ENCODE results near the gene TCEAL9. TPM values are rescaled to one million over a fixed set of nuclear protein-coding genes. Genes with fewer than 3 reads are reported as not detected.
"Not testable (repeated sequence)": the region's sequence is repeated elsewhere in the genome, so short reads cannot be mapped to it uniquely, and the experiment has no call there.

TCEAL9 gene
- total RNA-seq, 2 donors from 2014 or later: 43.3 to 56.9 TPM

- H3K27ac ChIP-seq: peak within 1 kb of the TSS; percentile 79 to 89
- H3K27me3 ChIP-seq: no peaks in the 10 kb centered on the region
- no peaks in the 10 kb centered on the region for H3K36me3 ChIP-seq
- TF ChIP-seq CTCF (IDR thresholded peaks at IDR 0.05): no peak
- H3K9me3 ChIP-seq: no peaks in the 10 kb centered on the region
- H3K4me1 ChIP-seq: no peaks in the 10 kb centered on the region
- DNase-seq (ENCODE audit: low spot score): no peak
- H3K4me3 ChIP-seq: peak within 1 kb of the TSS; percentile 72
Measured at GRCh38 chrX:103376118-103376978, 20.0 kb downstream of the TCEAL9 start, which contains the start of gene BEX3. Gene BEX3 (plus strand): TSS chrX:103376538. CDS start chrX:103377522, 984 bp downstream.

- Histone ChIP-seq H3K36me3 (no peaks in the 10 kb centered on the region), H3K27ac (peak overlapping the region; percentile 79 to 89), H3K27me3 (no peaks in the 10 kb centered on the region), H3K9me3 (no peaks in the 10 kb centered on the region), H3K4me3 (peak overlapping the region; percentile 72), H3K4me1 (no peaks in the 10 kb centered on the region)
- TF ChIP-seq CTCF (IDR thresholded peaks at IDR 0.05): no peak
- no peak for DNase-seq (ENCODE audit: low spot score)
Measured at GRCh38 chrX:103376979-103377324, 20.6 kb downstream of the TCEAL9 start.

GRCh38 chrX:103378990-103379389 is 22.7 kb downstream of the TCEAL9 start:
- Histone ChIP-seq H3K27ac (no peak overlapping the region), H3K27me3 (no peaks in the 10 kb centered on the region), H3K4me1 (no peaks in the 10 kb centered on the region), H3K36me3 (no peaks in the 10 kb centered on the region), H3K9me3 (no peaks in the 10 kb centered on the region), H3K4me3 (no peak overlapping the region)
- no peak for TF ChIP-seq CTCF (IDR thresholded peaks at IDR 0.05)
- DNase-seq (ENCODE audit: low spot score): no peak

GRCh38 chrX:103382877-103383276 is 26.6 kb downstream of the TCEAL9 start:
- Histone ChIP-seq H3K9me3 (no peaks in the 10 kb centered on the region), H3K27me3 (no peaks in the 10 kb centered on the region), H3K4me3 (no peak overlapping the region), H3K36me3 (no peaks in the 10 kb centered on the region), H3K27ac (no peak overlapping the region), H3K4me1 (no peaks in the 10 kb centered on the region)
- no peak for TF ChIP-seq CTCF (IDR thresholded peaks at IDR 0.05)
- no peak for DNase-seq (ENCODE audit: low spot score)

- Histone ChIP-seq H3K4me3 (no peak overlapping the region), H3K27ac (no peak overlapping the region), H3K36me3 (no peaks in the 10 kb centered on the region), H3K9me3 (no peaks in the 10 kb centered on the region), H3K4me1 (no peaks in the 10 kb centered on the region), H3K27me3 (no peaks in the 10 kb centered on the region)
- no peak for DNase-seq (ENCODE audit: low spot score)
- TF ChIP-seq CTCF (IDR thresholded peaks at IDR 0.05): no peak
Measured at GRCh38 chrX:103384672-103385071, 28.4 kb downstream of the TCEAL9 start.

- not testable (repeated sequence) for H3K9me3 ChIP-seq; H3K27me3 ChIP-seq; DNase-seq (ENCODE audit: low spot score); H3K4me3 ChIP-seq; H3K27ac ChIP-seq; H3K4me1 ChIP-seq; H3K36me3 ChIP-seq
Measured at GRCh38 chrX:103385283-103385830, 29.1 kb downstream of the TCEAL9 start.
